CD4-positive, alpha-beta T cell (primary cell): Measurements from ENCODE around the gene DIP2C. TPM values are rescaled to one million over a fixed set of nuclear protein-coding genes. Genes with fewer than 3 reads are reported as not detected.

Source experiments
- ATAC-seq: fragments of 200-7000 bp; cut with Tn5 transposase; one replicate; pipeline ENCODE4 v1.10.0; 2022; ENCODE audit warnings: mild to moderate bottlenecking; ENCODE audit not compliant: poor library complexity
- CTCF ChIA-PET: fragments of 350-600 bp; sonication (Branson Sonifier 250); formaldehyde crosslinking; loops from one replicate; lab custom pipeline; 2021; ENCODE audit warnings: antibody characterized with exemption, inconsistent platforms; lab: Charles Lee
- POLR2A ChIA-PET: fragments of 350-600 bp; sonication (Branson Sonifier 250); formaldehyde crosslinking; loops from one replicate; lab custom pipeline; 2021; ENCODE audit warnings: antibody characterized with exemption, inconsistent platforms; lab: Charles Lee
- DNase-seq, 14 experiments: peaks; one replicate each; pipeline ENCODE4 v3.0.0-alpha.2; 2013 to 2020; ENCODE audit warnings: mixed read lengths in 2 of 14
- H3K27ac ChIP-seq, 2 donors: one replicate each; pipeline versions ENCODE4 v1.5.1 to v1.7.0; 2013; ENCODE audit warnings: low read length in 2 of 2, low read depth in 1 of 2, mild to moderate bottlenecking in 1 of 2
- H3K27me3 ChIP-seq, 2 experiments: 1 replicate in 1 of 2; 2 replicates in 1 of 2; pipeline versions ENCODE4 v1.6.1 to v1.7.0; 2013; ENCODE audit warnings: low read length in 2 of 2, control low read depth in 1 of 2, mild to moderate bottlenecking in 1 of 2, moderate library complexity in 1 of 2; ENCODE audit not compliant: insufficient read depth in 2 of 2, control insufficient read depth in 1 of 2
- H3K36me3 ChIP-seq: one replicate; pipeline ENCODE4 v1.6.1; 2013; ENCODE audit warnings: low read length, control low read depth; ENCODE audit not compliant: insufficient read depth
- H3K4me1 ChIP-seq: one replicate; pipeline ENCODE4 v1.6.1; 2013; ENCODE audit warnings: low read length, control low read depth; ENCODE audit not compliant: insufficient read depth
- H3K4me3 ChIP-seq: one replicate; pipeline ENCODE4 v1.5.1; 2013; ENCODE audit warnings: mild to moderate bottlenecking, low read length, moderate library complexity
- H3K9me3 ChIP-seq, 2 experiments: 1 replicate in 1 of 2; 2 replicates in 1 of 2; pipeline versions ENCODE4 v1.6.1 to v1.7.0; 2013; ENCODE audit warnings: low read length in 2 of 2, mild to moderate bottlenecking in 2 of 2, control low read depth in 1 of 2, moderate library complexity in 1 of 2; ENCODE audit not compliant: control insufficient read depth in 1 of 2, insufficient read depth in 1 of 2
- H3K27ac Mint-ChIP-seq: one replicate; pipeline ENCODE4 v1.8.0; 2020; ENCODE audit warnings: mixed read lengths
- H3K27me3 Mint-ChIP-seq: one replicate; pipeline ENCODE4 v1.8.0; 2021; ENCODE audit warnings: mixed read lengths
- H3K36me3 Mint-ChIP-seq: one replicate; pipeline ENCODE4 v1.8.0; 2021; ENCODE audit warnings: low read depth, mixed read lengths
- H3K4me1 Mint-ChIP-seq: one replicate; pipeline ENCODE4 v1.8.0; 2021; ENCODE audit warnings: low read depth, mixed read lengths
- H3K4me3 Mint-ChIP-seq: one replicate; pipeline ENCODE4 v1.8.0; 2020; ENCODE audit warnings: mild to moderate bottlenecking, mixed read lengths
- H3K9me3 Mint-ChIP-seq: one replicate; pipeline ENCODE4 v1.8.0; 2020; ENCODE audit warnings: mixed read lengths
- CTCF ChIP-seq: fragments of 200-600 bp; IDR thresholded peaks from one replicate; pipeline ENCODE4 v1.8.0; 2022; ENCODE audit warnings: antibody characterized with exemption, mild to moderate bottlenecking
- intact Hi-C, 2 experiments: fragments of 100-400 bp; cut with DNase I in 1 of 2; cut with micrococcal nuclease in 1 of 2; formaldehyde crosslinking; loops; one replicate each; pipeline versions ENCODE4 v1.15.1 to v1.9.0; 2023 to 2025; cut with DNase I, micrococcal nuclease
- total RNA-seq, 174 experiments: library from RNA in 2 of 174; stranded (reverse) in 2 of 174; gene quantifications; one replicate each; pipeline ENCODE4 v1.2.3 and lab custom pipeline; 2021 to 2026

DIP2C gene
- total RNA-seq, 2 experiments from 2014 or later, result 4.1 TPM

GRCh38 chr10:385571-386300, 303.7 kb downstream of the DIP2C start:
- Mint-ChIP-seq H3K4me3 (no peak overlapping the region), H3K4me1 (peaks cover 4% of the 10 kb centered on the region), H3K27ac (no peak overlapping the region), H3K36me3 (peaks cover 57% of the 10 kb centered on the region), H3K9me3 (no peaks in the 10 kb centered on the region), H3K27me3 (no peaks in the 10 kb centered on the region)
- no peak for TF ChIP-seq CTCF
- Histone ChIP-seq H3K36me3 (peaks cover 5% of the 10 kb centered on the region), H3K4me3 (no peak overlapping the region), H3K4me1 (peaks cover 11% of the 10 kb centered on the region), H3K27me3 (no peaks in the 10 kb centered on the region), H3K27ac (no peak overlapping the region), H3K9me3 (peaks cover 0 to 8% of the 10 kb centered on the region in 2 experiments)
- POLR2A ChIA-PET, result no interaction called here
- DNase-seq (no peak), ATAC-seq (no peak)
- CTCF ChIA-PET, result no interaction called here
- intact Hi-C loops, result no loop called here

- no peaks in the 10 kb centered on the region for H3K27me3 Mint-ChIP-seq
- peaks cover 64% of the 10 kb centered on the region for H3K36me3 Mint-ChIP-seq
- CTCF ChIA-PET, result no interaction called here
- POLR2A ChIA-PET, result no interaction called here
- DNase-seq (no peak), ATAC-seq (no peak)
- H3K27me3 ChIP-seq, result no peaks in the 10 kb centered on the region
- H3K4me3 ChIP-seq, result no peak overlapping the region
- no peak overlapping the region for H3K4me3 Mint-ChIP-seq
- peaks cover 4% of the 10 kb centered on the region for H3K4me1 Mint-ChIP-seq
- no peaks in the 10 kb centered on the region for H3K9me3 Mint-ChIP-seq
- peaks cover under 1% of the 10 kb centered on the region for H3K36me3 ChIP-seq
- peaks cover 0 to 8% of the 10 kb centered on the region in 2 experiments for H3K9me3 ChIP-seq
- intact Hi-C loops, result no loop called here
- H3K4me1 ChIP-seq, result peaks cover 11% of the 10 kb centered on the region
- no peak overlapping the region for H3K27ac Mint-ChIP-seq
- TF ChIP-seq CTCF, result no peak
- H3K27ac ChIP-seq, result no peak overlapping the region
Measured at GRCh38 chr10:384538-385305, 304.7 kb downstream of the DIP2C start.

GRCh38 chr10:383519-383918, 305.9 kb downstream of the DIP2C start:
- Histone ChIP-seq H3K9me3 (peaks cover 0 to 8% of the 10 kb centered on the region in 2 experiments), H3K27ac (no peak overlapping the region), H3K4me3 (no peak overlapping the region), H3K27me3 (no peaks in the 10 kb centered on the region), H3K4me1 (peaks cover 11% of the 10 kb centered on the region), H3K36me3 (no peaks in the 10 kb centered on the region)
- Mint-ChIP-seq H3K4me1 (peaks cover 4% of the 10 kb centered on the region), H3K4me3 (no peak overlapping the region), H3K36me3 (peaks cover 71% of the 10 kb centered on the region), H3K9me3 (no peaks in the 10 kb centered on the region), H3K27ac (no peak overlapping the region), H3K27me3 (no peaks in the 10 kb centered on the region)
- no peak for TF ChIP-seq CTCF
- ChIA-PET POLR2A (no interaction called here), CTCF (no interaction called here)
- ATAC-seq (no peak), DNase-seq (no peak)
- intact Hi-C loops, result no loop called here
